GM12864 (cell line): Measurements from ENCODE around the gene PPAN.

Experiments
- DNase-seq: peaks from one replicate; pipeline ENCODE4 v3.0.0-alpha.2; 2011; ENCODE audit warnings: low read depth
- H3K4me3 ChIP-seq: 2 replicates; pipeline ENCODE4 v1.5.1; 2011; ENCODE audit warnings: mild to moderate bottlenecking, low read depth, low read length, control low read depth
- TF ChIP-seq, protein P1 (sequence below): IDR thresholded peaks from 2 replicates; pipeline ENCODE4 v1.5.1; 2011; ENCODE audit warnings: low read depth, mild to moderate bottlenecking, moderate library complexity, low read length, control low read depth, inconsistent platforms; ENCODE audit errors: missing control alignments

The PPAN gene

DNA sequence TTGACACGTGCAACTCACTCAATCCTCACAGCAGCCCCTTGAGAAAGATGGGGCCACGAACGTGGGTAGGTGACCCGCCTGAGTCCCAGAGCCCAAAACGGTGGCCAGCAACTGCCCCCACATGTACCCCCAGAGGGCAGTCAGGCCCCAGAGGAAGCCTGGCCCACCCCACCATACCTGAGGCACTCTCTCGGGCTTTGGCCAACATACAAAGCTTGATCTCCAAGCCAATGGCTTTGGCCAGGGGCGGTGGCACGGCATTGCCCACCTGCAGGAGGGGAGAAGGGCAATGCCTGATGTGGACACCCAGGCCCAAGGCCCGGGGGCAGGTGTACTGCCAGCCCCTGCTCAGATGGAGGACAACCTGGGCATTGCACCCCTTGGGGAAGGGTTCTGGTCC lies 27.9 kb downstream of the PPAN start:
- TF ChIP-seq, protein P1, sequence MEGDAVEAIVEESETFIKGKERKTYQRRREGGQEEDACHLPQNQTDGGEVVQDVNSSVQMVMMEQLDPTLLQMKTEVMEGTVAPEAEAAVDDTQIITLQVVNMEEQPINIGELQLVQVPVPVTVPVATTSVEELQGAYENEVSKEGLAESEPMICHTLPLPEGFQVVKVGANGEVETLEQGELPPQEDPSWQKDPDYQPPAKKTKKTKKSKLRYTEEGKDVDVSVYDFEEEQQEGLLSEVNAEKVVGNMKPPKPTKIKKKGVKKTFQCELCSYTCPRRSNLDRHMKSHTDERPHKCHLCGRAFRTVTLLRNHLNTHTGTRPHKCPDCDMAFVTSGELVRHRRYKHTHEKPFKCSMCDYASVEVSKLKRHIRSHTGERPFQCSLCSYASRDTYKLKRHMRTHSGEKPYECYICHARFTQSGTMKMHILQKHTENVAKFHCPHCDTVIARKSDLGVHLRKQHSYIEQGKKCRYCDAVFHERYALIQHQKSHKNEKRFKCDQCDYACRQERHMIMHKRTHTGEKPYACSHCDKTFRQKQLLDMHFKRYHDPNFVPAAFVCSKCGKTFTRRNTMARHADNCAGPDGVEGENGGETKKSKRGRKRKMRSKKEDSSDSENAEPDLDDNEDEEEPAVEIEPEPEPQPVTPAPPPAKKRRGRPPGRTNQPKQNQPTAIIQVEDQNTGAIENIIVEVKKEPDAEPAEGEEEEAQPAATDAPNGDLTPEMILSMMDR = no peak
- DNase-seq = no peak
- no peak overlapping the region for H3K4me3 ChIP-seq

GRCh38 chr19:10135551-10136334 lies 29.6 kb downstream of the PPAN start:
- no peak overlapping the region for H3K4me3 ChIP-seq
- no peak for DNase-seq
- TF ChIP-seq, protein P1 = no peak

DNA sequence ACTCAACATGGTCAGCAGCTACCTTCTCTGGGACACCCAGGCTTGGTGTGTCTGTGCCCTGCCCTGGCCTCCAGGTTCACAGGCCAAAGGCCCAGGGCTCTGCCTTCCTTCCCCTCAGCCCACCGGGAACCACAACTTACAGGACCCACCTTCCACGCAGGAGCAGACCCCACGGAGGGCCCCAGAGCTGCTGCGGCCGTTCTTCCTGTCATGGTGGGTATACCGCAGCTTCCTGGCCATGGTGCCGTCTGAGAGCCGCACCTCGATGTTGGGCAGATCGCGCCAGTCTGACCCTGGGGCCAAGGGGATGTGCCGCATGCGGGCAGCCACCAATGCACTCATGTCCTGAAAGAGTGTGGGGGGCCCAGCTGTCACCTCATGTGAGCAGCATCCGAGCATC lies 30.8 kb downstream of the PPAN start:
- no peak for DNase-seq
- H3K4me3 ChIP-seq = no peak overlapping the region

GRCh38 chr19:10137751-10138682 lies 31.9 kb downstream of the PPAN start:
- DNase-seq = no peak
- no peak overlapping the region for H3K4me3 ChIP-seq
- TF ChIP-seq, protein P1 = no peak

More for the DNA sequence above, 30.8 kb downstream of the PPAN start:
- TF ChIP-seq, protein P1 = no peak

GRCh38 chr19:10138879-10139795 lies 33.0 kb downstream of the PPAN start:
- DNase-seq = no peak
- H3K4me3 ChIP-seq = no peak overlapping the region
- TF ChIP-seq, protein P1 = no peak

DNA sequence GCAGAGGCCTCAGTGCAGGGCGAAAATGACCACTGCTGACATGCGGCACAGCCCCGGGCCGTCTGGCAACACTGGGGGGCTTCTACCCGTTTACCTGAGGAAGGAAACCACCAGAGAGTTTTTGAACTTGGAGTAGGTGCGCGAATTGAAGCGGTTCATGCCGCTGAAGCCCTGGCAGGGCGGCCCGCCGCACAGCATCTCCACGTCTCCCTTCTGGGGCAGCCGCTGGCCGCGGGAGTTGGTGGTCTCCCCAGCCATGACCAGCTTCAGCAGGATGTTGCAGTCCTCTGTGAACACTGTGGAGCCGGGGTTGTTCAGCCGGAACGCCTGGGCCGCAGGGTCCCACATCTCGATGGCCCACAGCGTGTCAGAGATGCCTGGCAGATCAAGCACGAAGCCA lies 33.8 kb downstream of the PPAN start:
- no peak for DNase-seq
- TF ChIP-seq, protein P1 = no peak
- no peak overlapping the region for H3K4me3 ChIP-seq
